ENCODE results near the gene CAMTA1. TPM values are rescaled to one million over a fixed set of nuclear protein-coding genes. Genes with fewer than 3 reads are reported as not detected.

CAMTA1 gene
- polyA plus RNA-seq, 1 donor from 2014 or later = 162 TPM

- TF ChIP-seq EZH2 (IDR thresholded peaks at IDR 0.05; ENCODE audit: borderline replicate concordance, insufficient read depth, low read length, poor library complexity, severe bottlenecking) = no peak
- H3F3A ChIP-seq (ENCODE audit: insufficient read depth, low read length, poor library complexity, severe bottlenecking) = no peaks in the 10 kb centered on the region
- no peak overlapping the region for H2AFZ ChIP-seq (ENCODE audit: low read depth, low read length)
- H4K20me1 ChIP-seq (ENCODE audit: insufficient read depth) = no peaks in the 10 kb centered on the region
- no peak overlapping the region for H3K4me3 ChIP-seq (ENCODE audit: low read length)
- H3K9me3 ChIP-seq (ENCODE audit: low read length) = no peaks in the 10 kb centered on the region
- H3K27ac ChIP-seq (ENCODE audit: low read length) = no peak overlapping the region
- H3K27me3 ChIP-seq (ENCODE audit: insufficient read depth, low read depth, low read length) = no peaks in the 10 kb centered on the region
- no peaks in the 10 kb centered on the region for H3K79me2 ChIP-seq (replicated peaks; ENCODE audit: insufficient read depth, low read length)
- no peak overlapping the region for H3K9ac ChIP-seq (ENCODE audit: low read length)
- no peaks in the 10 kb centered on the region for H3K36me3 ChIP-seq (ENCODE audit: insufficient read depth, low read length)
- no peaks in the 10 kb centered on the region for H3K9me2 ChIP-seq (ENCODE audit: insufficient read depth, low read length)
- no peak overlapping the region for H3K4me2 ChIP-seq (ENCODE audit: low read length)
Observed at GRCh38 chr1:7437036-7437435, 651.8 kb downstream of the CAMTA1 start.

DNA sequence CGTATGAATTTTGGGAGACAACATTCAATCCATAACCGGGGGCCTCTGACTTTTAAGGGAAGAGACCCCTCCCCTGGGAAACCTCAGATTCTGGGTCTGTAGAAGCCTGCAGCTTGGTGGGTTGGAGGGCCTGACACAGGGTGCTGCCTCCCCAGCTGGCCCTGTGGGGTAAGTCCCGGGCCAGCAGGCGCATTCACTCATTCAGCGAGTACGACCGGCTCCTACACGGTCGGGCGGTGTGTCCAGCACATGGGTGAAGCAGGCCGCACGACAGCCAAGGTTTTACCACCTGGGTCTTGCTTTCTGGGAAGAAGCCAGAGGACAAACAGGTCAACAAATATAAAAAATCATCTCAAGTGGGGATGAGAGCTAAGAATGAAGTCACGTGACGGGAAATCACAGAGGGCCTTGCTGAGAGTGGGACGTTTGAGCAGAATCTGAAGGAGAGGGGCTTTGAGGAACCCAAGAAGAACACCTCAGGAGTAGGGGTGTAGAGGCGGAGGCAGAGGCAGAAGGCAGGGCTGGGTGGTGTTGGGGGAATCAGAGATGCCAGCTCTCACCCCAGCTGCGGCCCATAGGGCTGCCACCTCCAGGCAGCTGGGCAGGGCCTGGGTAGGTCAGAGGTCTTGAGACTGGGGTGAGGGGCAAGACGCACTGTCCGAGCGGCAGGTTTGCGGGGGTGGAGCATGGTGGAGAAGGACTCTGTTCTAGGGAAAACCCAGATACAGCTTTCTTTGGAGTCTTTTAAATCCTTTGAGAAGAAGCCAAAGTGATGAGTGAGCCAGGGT is 652.5 kb downstream of the CAMTA1 start:
- H3K27me3 ChIP-seq (ENCODE audit: insufficient read depth, low read depth, low read length) = no peaks in the 10 kb centered on the region
- H3K36me3 ChIP-seq (ENCODE audit: insufficient read depth, low read length) = no peaks in the 10 kb centered on the region
- TF ChIP-seq EP300 (conservative IDR thresholded peaks at IDR 0.05; ENCODE audit: poor library complexity, severe bottlenecking) (no peak), CTCF (IDR thresholded peaks at IDR 0.05; ENCODE audit: poor library complexity, severe bottlenecking) (no peak), MXI1 (conservative IDR thresholded peaks at IDR 0.05; ENCODE audit: poor library complexity, severe bottlenecking) (no peak), POLR2AphosphoS5 (IDR thresholded peaks at IDR 0.05) (no peak), RAD21 (conservative IDR thresholded peaks at IDR 0.05) (no peak), EZH2 (IDR thresholded peaks at IDR 0.05; ENCODE audit: borderline replicate concordance, insufficient read depth, low read length, poor library complexity, severe bottlenecking) (no peak), SMC3 (conservative IDR thresholded peaks at IDR 0.05; ENCODE audit: poor library complexity) (no peak), TAF1 (IDR thresholded peaks at IDR 0.05; ENCODE audit: low read depth) (no peak)
- TF ChIP-seq, protein P1, sequence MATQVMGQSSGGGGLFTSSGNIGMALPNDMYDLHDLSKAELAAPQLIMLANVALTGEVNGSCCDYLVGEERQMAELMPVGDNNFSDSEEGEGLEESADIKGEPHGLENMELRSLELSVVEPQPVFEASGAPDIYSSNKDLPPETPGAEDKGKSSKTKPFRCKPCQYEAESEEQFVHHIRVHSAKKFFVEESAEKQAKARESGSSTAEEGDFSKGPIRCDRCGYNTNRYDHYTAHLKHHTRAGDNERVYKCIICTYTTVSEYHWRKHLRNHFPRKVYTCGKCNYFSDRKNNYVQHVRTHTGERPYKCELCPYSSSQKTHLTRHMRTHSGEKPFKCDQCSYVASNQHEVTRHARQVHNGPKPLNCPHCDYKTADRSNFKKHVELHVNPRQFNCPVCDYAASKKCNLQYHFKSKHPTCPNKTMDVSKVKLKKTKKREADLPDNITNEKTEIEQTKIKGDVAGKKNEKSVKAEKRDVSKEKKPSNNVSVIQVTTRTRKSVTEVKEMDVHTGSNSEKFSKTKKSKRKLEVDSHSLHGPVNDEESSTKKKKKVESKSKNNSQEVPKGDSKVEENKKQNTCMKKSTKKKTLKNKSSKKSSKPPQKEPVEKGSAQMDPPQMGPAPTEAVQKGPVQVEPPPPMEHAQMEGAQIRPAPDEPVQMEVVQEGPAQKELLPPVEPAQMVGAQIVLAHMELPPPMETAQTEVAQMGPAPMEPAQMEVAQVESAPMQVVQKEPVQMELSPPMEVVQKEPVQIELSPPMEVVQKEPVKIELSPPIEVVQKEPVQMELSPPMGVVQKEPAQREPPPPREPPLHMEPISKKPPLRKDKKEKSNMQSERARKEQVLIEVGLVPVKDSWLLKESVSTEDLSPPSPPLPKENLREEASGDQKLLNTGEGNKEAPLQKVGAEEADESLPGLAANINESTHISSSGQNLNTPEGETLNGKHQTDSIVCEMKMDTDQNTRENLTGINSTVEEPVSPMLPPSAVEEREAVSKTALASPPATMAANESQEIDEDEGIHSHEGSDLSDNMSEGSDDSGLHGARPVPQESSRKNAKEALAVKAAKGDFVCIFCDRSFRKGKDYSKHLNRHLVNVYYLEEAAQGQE (IDR thresholded peaks at IDR 0.05; ENCODE audit: borderline replicate concordance) = no peak
- H3K79me2 ChIP-seq (replicated peaks; ENCODE audit: insufficient read depth, low read length) = no peaks in the 10 kb centered on the region
- no peaks in the 10 kb centered on the region for H4K20me1 ChIP-seq (ENCODE audit: insufficient read depth)
- no peaks in the 10 kb centered on the region for H3K9me2 ChIP-seq (ENCODE audit: insufficient read depth, low read length)
- H3F3A ChIP-seq (ENCODE audit: insufficient read depth, low read length, poor library complexity, severe bottlenecking) = no peaks in the 10 kb centered on the region
- H3K4me3 ChIP-seq (ENCODE audit: low read length) = no peak overlapping the region
- H3K9me3 ChIP-seq (ENCODE audit: low read length) = no peaks in the 10 kb centered on the region
- no peak overlapping the region for H3K27ac ChIP-seq (ENCODE audit: low read length)
- no peak overlapping the region for H3K4me2 ChIP-seq (ENCODE audit: low read length)
- no peak overlapping the region for H2AFZ ChIP-seq (ENCODE audit: low read depth, low read length)
- no peak overlapping the region for H3K9ac ChIP-seq (ENCODE audit: low read length)

All from neural cell (in vitro differentiated cells).